ENCODE measurements around the gene EXOSC2. TPM values are rescaled to one million over a fixed set of nuclear protein-coding genes. Genes with fewer than 3 reads are reported as not detected.

Gene EXOSC2
- polyA plus RNA-seq, 6 donors from 2014 or later = 24.1 to 41.1 (median 26.9) TPM

DNA sequence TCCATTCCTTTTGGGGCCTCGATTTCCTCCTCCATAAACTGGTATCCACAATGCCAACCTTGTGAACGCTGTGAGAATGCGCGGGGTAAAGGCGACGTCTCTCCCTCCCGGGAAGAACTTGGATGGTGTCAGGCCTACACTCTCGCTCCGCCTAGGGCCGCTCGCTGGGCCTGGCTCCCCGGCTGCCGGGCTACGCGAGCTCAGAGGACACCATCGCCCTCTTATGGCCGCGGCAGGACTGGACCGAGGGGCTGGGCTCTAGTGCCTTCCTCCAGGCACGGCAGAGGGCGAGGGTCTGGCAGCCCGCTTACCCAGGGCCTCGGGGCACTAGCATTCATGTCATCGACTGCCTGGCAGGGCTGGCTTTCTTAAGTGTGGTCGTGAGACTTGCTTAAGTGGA lies 1.3 kb upstream of the EXOSC2 start:
- peaks cover 28 to 39% (median 36%) of the 10 kb centered on the region in 3 donors for H3K4me1 Mint-ChIP-seq
- peaks cover 8 to 16% of the 10 kb centered on the region in 2 donors for H3K36me3 Mint-ChIP-seq
- ATAC-seq (ENCODE audit: low read depth in 2 of 2) (no peak), DNase-seq (no peak)
- peaks cover 9 to 28% (median 10%) of the 10 kb centered on the region in 3 donors for H3K27me3 Mint-ChIP-seq
- peak overlapping the region in 1 of 6 donors; percentile 38 for H3K27ac Mint-ChIP-seq
- peak overlapping the region in 7 of 8 donors; percentile 90 to 98 (median 97) for H3K4me3 Mint-ChIP-seq
- H3K9me3 Mint-ChIP-seq = peaks cover 0 to 6% (median 0%) of the 10 kb centered on the region in 7 donors

DNA sequence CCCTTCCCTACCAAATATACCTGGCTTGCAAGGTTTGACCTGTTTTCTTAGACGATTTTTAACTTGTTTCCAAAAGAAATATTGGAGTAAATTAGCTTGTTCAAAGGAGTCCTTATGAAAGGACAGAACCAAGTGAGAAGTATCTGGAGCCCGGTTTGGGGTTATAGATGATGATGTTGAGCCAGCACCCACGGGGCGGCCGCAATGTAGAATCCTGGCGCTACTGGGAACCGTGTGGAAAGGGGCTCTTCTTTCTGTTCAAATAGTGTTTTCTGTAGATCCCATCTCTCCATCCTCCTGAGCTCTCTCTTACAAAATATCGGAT lies 517 bp upstream of the EXOSC2 start:
- H3K27ac Mint-ChIP-seq = peak overlapping the region in 5 of 6 donors; percentile 21 to 93 (median 92)
- peaks cover 2 to 21% (median 4%) of the 10 kb centered on the region in 3 donors for H3K27me3 Mint-ChIP-seq
- peak overlapping the region; percentile 90 to 98 (median 97) for H3K4me3 Mint-ChIP-seq
- ATAC-seq (ENCODE audit: low read depth in 2 of 2) = no peak
- peaks cover 0 to 6% (median 0%) of the 10 kb centered on the region in 7 donors for H3K9me3 Mint-ChIP-seq
- peaks cover 28 to 40% (median 39%) of the 10 kb centered on the region in 3 donors for H3K4me1 Mint-ChIP-seq
- H3K36me3 Mint-ChIP-seq = peaks cover 10 to 19% of the 10 kb centered on the region in 2 donors
- no peak for DNase-seq

DNA sequence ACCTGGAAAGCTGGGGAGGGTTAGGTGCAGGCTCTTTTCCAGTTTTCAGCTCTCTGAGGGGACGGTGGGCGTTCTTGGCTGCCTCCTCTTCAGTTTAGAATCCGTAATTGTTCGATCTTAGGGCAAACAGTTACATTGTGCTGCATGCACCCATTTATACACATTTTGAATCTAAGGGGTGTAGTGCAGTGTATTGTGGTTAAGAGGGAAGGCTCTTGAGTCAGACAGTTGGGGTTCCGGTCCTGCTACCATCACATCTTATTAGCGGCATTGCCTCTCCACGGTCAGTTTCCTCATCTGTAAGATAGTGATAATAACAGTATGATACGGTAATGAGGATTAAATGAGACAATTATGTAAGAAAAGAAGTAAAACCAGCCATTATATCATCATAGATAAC lies 625 bp downstream of the EXOSC2 start:
- Mint-ChIP-seq H3K27me3 (peaks cover 0 to 18% (median 0%) of the 10 kb centered on the region in 3 donors), H3K27ac (peak overlapping the region in 5 of 6 donors; percentile 33 to 93 (median 92)), H3K36me3 (peaks cover 11 to 19% of the 10 kb centered on the region in 2 donors), H3K4me3 (peak overlapping the region; percentile 90 to 98 (median 97)), H3K9me3 (peaks cover 0 to 6% (median 0%) of the 10 kb centered on the region in 7 donors), H3K4me1 (peaks cover 34 to 47% (median 46%) of the 10 kb centered on the region in 3 donors)
- no peak for DNase-seq
- no peak for ATAC-seq (ENCODE audit: low read depth in 2 of 2)

DNA sequence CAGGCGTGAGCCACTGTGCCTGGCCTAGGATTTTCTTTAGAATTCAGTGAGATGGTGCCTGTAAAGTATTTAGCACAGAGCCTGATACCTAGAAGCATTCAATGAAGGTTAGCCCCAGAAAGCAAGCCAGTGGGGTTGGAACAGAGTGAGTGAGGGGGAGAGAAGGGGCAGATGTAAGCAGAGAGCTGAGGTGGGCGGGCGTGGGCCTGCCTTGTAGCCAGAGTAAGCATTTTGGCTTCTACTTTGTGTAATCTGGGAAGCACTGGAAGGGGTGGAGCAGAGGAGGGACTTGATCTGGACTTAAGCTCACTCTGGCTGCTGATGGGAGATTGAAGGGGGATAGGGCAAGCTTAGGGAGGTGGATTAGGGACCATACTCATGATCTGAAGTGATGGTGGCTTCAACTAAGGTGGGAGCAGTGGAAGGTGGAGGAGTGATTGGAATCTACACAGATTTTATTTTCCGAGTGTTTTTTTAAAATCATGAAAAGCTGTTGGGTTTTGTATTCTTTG lies 2.6 kb downstream of the EXOSC2 start:
- peak overlapping the region in 2 of 8 donors; percentile 32 to 55 for H3K4me3 Mint-ChIP-seq
- peaks cover 0 to 6% (median 0%) of the 10 kb centered on the region in 7 donors for H3K9me3 Mint-ChIP-seq
- H3K4me1 Mint-ChIP-seq = peaks cover 34 to 47% (median 46%) of the 10 kb centered on the region in 3 donors
- peak overlapping the region in 1 of 6 donors; percentile 8 for H3K27ac Mint-ChIP-seq
- peaks cover 14 to 19% of the 10 kb centered on the region in 2 donors for H3K36me3 Mint-ChIP-seq
- peaks cover 0 to 4% (median 0%) of the 10 kb centered on the region in 3 donors for H3K27me3 Mint-ChIP-seq
- ATAC-seq (ENCODE audit: low read depth in 2 of 2) (no peak), DNase-seq (no peak)

DNA sequence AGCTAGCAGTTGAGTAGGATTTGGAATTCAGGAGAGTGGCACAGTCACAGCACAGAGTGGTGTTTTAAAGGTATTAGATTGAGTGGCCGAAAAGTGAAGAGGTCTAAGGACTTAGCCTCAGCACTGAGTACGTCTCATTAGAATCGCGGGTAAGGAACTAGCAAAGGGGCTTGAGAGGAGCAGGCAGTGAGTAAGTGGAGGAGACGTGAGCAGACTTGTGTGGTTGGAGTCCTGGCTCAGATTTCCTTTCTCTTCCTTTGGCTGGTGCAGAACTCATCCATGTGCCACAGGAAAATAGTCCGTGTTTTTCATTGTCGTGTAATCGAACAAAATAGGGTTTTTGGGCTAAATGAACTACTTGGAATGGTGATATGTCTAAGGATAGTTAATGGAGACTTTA lies 3.4 kb downstream of the EXOSC2 start:
- peak overlapping the region in 2 of 6 donors; percentile 11 to 44 for H3K27ac Mint-ChIP-seq
- H3K4me1 Mint-ChIP-seq = peaks cover 34 to 47% (median 46%) of the 10 kb centered on the region in 3 donors
- peak overlapping the region in 1 of 8 donors; percentile 55 for H3K4me3 Mint-ChIP-seq
- no peak for DNase-seq
- H3K27me3 Mint-ChIP-seq = no peaks in the 10 kb centered on the region
- no peak for ATAC-seq (ENCODE audit: low read depth in 2 of 2)
- H3K36me3 Mint-ChIP-seq = peaks cover 14 to 20% of the 10 kb centered on the region in 2 donors
- peaks cover 0 to 4% (median 0%) of the 10 kb centered on the region in 7 donors for H3K9me3 Mint-ChIP-seq

DNA sequence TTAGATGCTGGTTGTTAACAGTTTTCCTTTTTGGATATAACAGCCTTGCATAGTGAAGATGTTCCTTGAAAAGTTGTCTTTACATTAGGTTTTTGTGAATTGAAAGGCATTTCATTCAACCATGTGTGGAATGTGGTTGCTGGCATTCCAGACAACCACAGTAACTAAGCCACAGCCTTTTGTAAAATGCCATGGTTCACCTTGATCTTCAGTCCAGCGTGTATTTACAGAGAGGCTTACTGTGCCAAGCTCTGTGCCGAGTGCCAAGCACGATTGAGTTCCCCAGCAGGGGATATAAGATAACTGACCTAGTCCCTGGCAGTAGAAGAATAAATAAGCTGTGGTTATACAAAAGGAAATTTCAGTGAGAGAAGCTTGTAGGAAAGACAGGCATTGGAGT lies 4.9 kb downstream of the EXOSC2 start:
- no peak for DNase-seq
- Mint-ChIP-seq H3K4me3 (peak overlapping the region in 2 of 8 donors; percentile 48 to 70), H3K4me1 (peaks cover 30 to 41% (median 41%) of the 10 kb centered on the region in 3 donors), H3K9me3 (no peaks in the 10 kb centered on the region), H3K27me3 (no peaks in the 10 kb centered on the region), H3K27ac (peak overlapping the region in 1 of 6 donors; percentile 85), H3K36me3 (peaks cover 19 to 34% of the 10 kb centered on the region in 2 donors)
- ATAC-seq (ENCODE audit: low read depth in 2 of 2) = no peak

DNA sequence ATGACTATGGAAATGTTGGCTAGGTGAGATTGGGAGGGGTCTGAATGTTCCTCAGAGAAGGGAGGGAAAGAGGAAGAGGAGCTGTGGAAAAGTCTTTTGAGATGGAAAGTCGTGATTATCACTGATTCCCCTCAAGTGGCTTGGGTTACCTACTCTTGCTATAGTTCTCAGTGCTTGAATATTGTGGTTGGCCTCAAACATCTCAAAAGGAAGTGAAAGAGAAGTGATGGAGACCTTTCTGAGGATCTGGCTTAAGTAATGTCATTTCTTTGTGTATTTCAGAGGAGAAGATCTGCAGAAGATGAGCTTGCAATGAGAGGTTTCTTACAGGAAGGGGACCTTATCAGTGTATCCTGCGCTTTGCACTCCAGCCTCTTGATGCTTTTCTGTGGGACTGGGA lies 5.5 kb downstream of the EXOSC2 start:
- DNase-seq (no peak), ATAC-seq (ENCODE audit: low read depth in 2 of 2) (no peak)
- H3K36me3 Mint-ChIP-seq = peaks cover 24 to 34% of the 10 kb centered on the region in 2 donors
- H3K4me1 Mint-ChIP-seq = peaks cover 29 to 39% (median 39%) of the 10 kb centered on the region in 3 donors
- no peaks in the 10 kb centered on the region for H3K27me3 Mint-ChIP-seq
- H3K4me3 Mint-ChIP-seq = peak overlapping the region in 1 of 8 donors; percentile 48
- no peaks in the 10 kb centered on the region for H3K9me3 Mint-ChIP-seq
- H3K27ac Mint-ChIP-seq = peak overlapping the region in 1 of 6 donors; percentile 85

DNA sequence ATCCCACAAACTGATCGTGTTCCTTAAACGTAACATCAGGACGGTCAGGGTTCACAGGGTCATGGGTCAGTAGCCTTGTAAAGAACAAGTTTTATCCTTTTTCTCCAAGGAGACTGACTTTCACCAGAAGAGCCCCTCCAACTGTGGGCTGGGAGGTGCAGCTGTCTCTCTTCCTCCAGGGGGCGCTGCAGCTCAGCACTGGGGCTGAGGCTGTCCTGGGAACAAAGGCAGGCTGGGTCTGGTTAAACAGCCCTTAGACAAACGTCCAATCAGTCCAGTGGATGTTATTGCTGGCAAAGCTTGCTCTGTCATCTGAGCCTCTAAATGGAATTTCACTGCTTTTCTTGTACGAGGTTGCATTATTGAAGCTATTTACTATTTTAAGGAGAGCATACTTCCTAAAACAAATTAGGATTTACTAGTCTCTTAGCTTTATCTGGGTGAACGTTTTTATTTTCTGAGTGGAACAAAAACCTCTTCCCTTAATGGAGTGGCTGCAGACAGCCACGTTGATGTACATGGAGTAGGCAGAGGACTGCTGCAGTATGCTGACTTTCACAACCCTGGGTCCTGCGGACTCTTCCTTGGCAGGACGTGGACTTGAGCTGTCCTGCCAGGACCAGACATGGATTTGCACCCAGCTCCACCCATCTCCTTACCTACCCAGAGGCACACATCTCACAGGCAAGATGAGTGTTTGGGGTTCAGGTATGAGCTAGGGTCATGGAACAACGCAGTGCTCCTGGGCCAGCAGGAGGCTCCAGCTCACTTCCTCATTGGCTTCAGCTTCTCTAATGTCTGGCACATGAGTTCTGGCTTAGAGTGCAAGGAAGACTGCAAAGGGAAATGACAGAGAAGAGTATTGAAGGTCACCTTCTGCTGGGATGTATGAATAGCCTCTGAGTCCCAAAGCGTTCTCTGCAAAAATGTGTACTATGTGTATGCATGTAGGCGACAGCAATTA lies 7.8 kb downstream of the EXOSC2 start:
- peaks cover 15 to 25% (median 16%) of the 10 kb centered on the region in 3 donors for H3K4me1 Mint-ChIP-seq
- no peak overlapping the region for H3K4me3 Mint-ChIP-seq
- H3K27ac Mint-ChIP-seq = no peak overlapping the region
- DNase-seq (peak; percentile 54), ATAC-seq (ENCODE audit: low read depth in 2 of 2) (peak; percentile 83 to 85)
- H3K36me3 Mint-ChIP-seq = peaks cover 28 to 30% of the 10 kb centered on the region in 2 donors
- H3K9me3 Mint-ChIP-seq = no peaks in the 10 kb centered on the region
- H3K27me3 Mint-ChIP-seq = no peaks in the 10 kb centered on the region

DNA sequence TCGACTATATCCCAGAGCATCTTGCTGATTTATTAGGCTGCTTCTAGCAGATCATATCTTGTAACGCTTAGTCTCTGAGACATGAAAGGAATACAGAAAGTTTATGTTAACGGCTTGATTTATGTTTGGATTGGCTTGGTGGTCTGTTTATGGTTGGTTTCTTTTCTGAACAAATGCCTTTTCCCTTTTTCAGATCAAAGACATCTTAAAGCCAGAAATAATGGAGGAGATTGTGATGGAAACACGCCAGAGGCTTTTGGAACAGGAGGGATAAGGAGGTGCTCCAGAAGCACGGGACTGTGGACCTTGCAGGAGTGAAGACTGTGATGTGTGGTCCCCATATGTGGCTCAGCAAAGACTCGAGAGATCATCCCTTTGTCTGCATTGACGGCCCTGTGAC lies 9.9 kb downstream of the EXOSC2 start:
- ATAC-seq (ENCODE audit: low read depth in 2 of 2) (no peak), DNase-seq (no peak)
- no peak overlapping the region for H3K27ac Mint-ChIP-seq
- H3K27me3 Mint-ChIP-seq = no peaks in the 10 kb centered on the region
- H3K4me3 Mint-ChIP-seq = no peak overlapping the region
- peaks cover 15 to 20% of the 10 kb centered on the region in 2 donors for H3K36me3 Mint-ChIP-seq
- H3K4me1 Mint-ChIP-seq = peaks cover 6 to 17% (median 8%) of the 10 kb centered on the region in 3 donors
- H3K9me3 Mint-ChIP-seq = no peaks in the 10 kb centered on the region

DNA sequence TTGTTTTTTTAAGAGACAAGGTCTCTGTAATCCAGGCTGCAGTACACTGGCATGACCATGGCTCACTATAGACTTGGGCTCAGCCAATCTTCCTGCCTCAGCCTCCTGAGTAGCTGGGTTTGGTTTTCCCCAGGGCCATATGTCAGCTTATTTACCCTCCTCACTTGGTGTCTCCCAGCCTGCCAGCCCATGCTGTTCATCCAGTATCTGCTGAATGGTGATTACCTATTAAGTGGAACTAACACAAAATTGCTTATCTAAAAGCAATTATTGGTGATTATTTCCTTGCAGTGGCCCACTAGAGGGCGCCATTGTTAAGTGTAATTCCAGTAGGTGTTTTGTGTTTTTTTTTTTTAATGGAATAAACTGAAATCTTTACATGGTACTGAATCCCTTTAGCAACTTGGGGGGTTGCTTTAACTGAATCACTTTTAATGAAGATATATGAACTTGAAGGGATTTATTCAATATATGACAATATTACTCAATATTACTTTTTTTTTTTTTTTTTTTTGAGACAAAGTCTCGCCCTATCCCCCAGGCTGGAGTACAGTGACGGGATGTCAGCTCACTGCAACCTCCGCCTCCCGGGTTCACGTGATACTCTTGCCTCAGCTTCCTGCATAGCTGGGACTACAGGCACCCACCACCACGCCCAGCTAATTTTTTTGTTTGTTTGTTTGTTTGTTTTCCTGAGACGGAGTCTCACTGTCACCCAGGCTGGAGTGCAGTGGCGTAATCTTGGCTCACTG lies 13.8 kb downstream of the EXOSC2 start:
- H3K36me3 Mint-ChIP-seq = peaks cover 10 to 16% of the 10 kb centered on the region in 2 donors
- peak overlapping the region in 2 of 6 donors; percentile 34 to 39 for H3K27ac Mint-ChIP-seq
- ATAC-seq (ENCODE audit: low read depth in 2 of 2) (peak; percentile 20 to 41), DNase-seq (peak; percentile 54)
- no peak overlapping the region for H3K4me3 Mint-ChIP-seq
- peaks cover 4 to 19% (median 6%) of the 10 kb centered on the region in 3 donors for H3K4me1 Mint-ChIP-seq
- H3K9me3 Mint-ChIP-seq = no peaks in the 10 kb centered on the region
- H3K27me3 Mint-ChIP-seq = no peaks in the 10 kb centered on the region

DNA sequence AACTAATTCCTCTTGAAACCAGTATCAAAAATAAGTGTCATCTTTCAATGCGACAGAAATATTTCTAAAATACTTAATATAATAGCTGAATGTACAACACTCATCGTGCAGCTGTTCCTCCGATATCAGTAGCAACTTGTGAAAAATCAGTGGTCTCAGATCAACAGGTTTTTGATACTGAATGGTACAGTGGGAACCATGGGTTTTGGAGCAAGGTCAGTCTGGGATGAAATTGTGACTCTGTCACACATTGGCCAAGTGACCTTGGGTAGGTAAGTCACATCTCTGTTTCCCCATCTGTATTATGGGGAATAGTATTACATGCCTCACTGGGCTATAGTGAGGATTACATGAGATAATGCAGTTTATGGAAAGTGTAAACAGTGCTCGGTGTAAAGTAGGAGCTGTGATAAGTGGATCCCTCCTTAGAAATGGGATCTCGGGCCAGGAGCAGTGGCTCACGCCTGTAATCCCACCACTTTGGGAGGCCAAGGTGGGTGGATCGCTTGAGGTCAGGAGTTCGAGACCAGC lies 17.3 kb downstream of the EXOSC2 start:
- peaks cover 21 to 44% (median 35%) of the 10 kb centered on the region in 3 donors for H3K4me1 Mint-ChIP-seq
- H3K27me3 Mint-ChIP-seq = no peaks in the 10 kb centered on the region
- no peaks in the 10 kb centered on the region for H3K9me3 Mint-ChIP-seq
- peak overlapping the region in 1 of 6 donors; percentile 22 for H3K27ac Mint-ChIP-seq
- H3K4me3 Mint-ChIP-seq = peak overlapping the region in 3 of 8 donors; percentile 46 to 98 (median 92)
- ATAC-seq (ENCODE audit: low read depth in 2 of 2) (no peak), DNase-seq (no peak)
- H3K36me3 Mint-ChIP-seq = no peaks in the 10 kb centered on the region

DNA sequence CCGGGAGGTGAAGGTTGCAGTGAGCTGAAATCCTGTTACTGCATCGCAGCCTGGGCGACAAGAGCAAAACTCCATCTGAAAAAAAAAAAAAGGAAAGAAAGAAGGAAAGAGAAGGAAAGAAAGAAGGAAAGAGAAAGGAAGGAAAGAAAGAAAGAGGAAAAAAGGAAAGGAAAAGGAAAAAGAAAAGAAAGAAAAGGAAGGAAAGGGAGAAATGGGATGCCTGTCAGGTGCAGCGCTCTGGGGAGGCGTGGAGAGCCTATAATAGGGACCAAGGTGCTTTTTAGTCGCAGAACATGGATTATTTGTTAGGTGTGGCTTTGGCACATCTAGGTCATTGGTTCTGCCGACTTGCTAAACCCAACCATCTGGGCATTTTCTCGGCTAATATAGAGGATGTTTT lies 17.9 kb downstream of the EXOSC2 start:
- Mint-ChIP-seq H3K36me3 (no peaks in the 10 kb centered on the region), H3K4me3 (peak overlapping the region in 7 of 8 donors; percentile 21 to 98 (median 88)), H3K27me3 (no peaks in the 10 kb centered on the region), H3K4me1 (peaks cover 21 to 47% (median 38%) of the 10 kb centered on the region in 3 donors), H3K27ac (peak overlapping the region in 2 of 6 donors; percentile 15 to 58), H3K9me3 (no peaks in the 10 kb centered on the region)
- DNase-seq (no peak), ATAC-seq (ENCODE audit: low read depth in 2 of 2) (no peak)

Data from naive B cell (primary cell).